ENCODE data around the gene BROX. TPM values are rescaled to one million over a fixed set of nuclear protein-coding genes. Genes with fewer than 3 reads are reported as not detected.
A peak's percentile ranks its signal among the peaks of the same experiment; 100 is the strongest.

Gene BROX
- total and polyA plus RNA-seq, 3 donors from 2014 or later, result 20.8 to 41.3 (median 37.3) TPM

DNA sequence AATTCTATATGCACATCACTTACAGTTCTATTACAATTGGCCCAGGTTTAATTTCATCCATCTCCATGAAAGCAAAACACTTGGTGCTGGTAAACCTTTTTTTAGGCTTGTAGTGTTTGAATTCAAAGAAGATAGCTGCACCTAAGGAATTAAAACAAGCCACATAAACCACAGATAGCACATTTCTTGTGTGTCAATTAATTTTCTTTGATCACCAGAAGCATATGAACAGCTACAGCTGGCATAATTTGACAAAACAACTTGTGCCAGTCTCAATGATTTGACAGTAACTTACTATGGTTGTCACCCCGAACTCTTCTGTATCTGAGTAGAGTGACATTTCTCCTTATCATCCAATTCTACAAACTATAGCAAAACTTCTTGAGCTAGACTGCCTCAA, 42.3 kb upstream of the BROX start:
- TF ChIP-seq, protein P1, sequence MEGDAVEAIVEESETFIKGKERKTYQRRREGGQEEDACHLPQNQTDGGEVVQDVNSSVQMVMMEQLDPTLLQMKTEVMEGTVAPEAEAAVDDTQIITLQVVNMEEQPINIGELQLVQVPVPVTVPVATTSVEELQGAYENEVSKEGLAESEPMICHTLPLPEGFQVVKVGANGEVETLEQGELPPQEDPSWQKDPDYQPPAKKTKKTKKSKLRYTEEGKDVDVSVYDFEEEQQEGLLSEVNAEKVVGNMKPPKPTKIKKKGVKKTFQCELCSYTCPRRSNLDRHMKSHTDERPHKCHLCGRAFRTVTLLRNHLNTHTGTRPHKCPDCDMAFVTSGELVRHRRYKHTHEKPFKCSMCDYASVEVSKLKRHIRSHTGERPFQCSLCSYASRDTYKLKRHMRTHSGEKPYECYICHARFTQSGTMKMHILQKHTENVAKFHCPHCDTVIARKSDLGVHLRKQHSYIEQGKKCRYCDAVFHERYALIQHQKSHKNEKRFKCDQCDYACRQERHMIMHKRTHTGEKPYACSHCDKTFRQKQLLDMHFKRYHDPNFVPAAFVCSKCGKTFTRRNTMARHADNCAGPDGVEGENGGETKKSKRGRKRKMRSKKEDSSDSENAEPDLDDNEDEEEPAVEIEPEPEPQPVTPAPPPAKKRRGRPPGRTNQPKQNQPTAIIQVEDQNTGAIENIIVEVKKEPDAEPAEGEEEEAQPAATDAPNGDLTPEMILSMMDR (IDR thresholded peaks at IDR 0.05), result no peak
- TF ChIP-seq POLR2A (IDR thresholded peaks at IDR 0.05), result no peak
- 92 to 94% methylated on average over 1 of the region's 1 CpG for WGBS, 2 donors
- DNase-seq, result no peak
- Histone ChIP-seq H3K27ac (no peak overlapping the region), H3K4me3 (no peak overlapping the region), H3K9me3 (no peaks in the 10 kb centered on the region), H3K36me3 (ENCODE audit: low read depth, missing control alignments) (no peaks in the 10 kb centered on the region), H3K4me1 (no peaks in the 10 kb centered on the region), H3K27me3 (no peaks in the 10 kb centered on the region)
- intact Hi-C loops (cut with DNase I; ENCODE audit: low total_unique reads), result no loop called here

DNA sequence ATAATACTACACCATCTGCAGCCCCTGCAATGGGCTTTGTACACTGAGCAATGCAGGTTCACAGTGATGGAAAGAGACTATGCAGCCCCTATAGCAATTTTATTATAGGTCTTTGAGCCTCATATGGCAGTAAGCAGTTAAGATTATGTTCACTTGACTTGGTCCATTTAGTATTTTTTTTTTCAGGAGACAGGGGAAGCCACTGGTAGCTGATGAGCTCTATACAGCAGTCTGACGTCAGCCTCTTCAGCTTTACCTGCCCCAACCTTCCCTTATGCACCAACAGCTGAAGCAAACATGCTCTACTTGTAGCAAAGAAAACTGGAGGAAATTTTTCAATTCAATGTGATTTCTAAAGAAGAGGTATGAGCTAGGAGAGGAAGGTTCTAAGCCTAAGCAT, 32.3 kb upstream of the BROX start:
- H3K9me3 ChIP-seq, result no peaks in the 10 kb centered on the region
- H3K4me1 ChIP-seq, result no peaks in the 10 kb centered on the region
- H3K27ac ChIP-seq, result no peak overlapping the region
- no peak overlapping the region for H3K4me3 ChIP-seq
- intact Hi-C loops (cut with DNase I; ENCODE audit: low total_unique reads), result no loop called here
- DNase-seq, result no peak
- TF ChIP-seq POLR2A (IDR thresholded peaks at IDR 0.05), result no peak
- TF ChIP-seq, protein P1 (IDR thresholded peaks at IDR 0.05), result no peak
- H3K36me3 ChIP-seq (ENCODE audit: low read depth, missing control alignments), result no peaks in the 10 kb centered on the region
- no peaks in the 10 kb centered on the region for H3K27me3 ChIP-seq
- WGBS, 2 donors, result 86% methylated on average over 1 of the region's 1 CpG

DNA sequence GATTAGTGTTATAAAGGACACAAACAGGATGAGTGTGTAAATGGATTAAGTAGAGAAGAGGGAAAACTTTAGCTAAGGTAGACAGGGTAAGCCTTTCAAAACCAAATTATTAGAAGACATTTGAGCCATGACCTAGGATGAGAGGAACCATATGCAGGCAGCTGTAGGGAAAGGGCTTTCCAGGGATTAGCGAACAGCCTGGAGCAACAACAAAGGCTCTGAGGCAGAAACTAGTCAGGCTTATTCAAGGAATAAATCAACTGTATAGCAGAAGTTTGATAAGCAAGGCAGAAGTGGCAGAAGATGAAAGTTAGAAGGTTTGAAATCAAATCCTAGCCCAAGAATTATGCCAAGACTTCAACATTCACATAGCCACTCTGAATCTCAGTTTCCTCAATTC, 21.3 kb upstream of the BROX start:
- no peak for DNase-seq
- H3K4me1 ChIP-seq, result peaks cover 3% of the 10 kb centered on the region
- no peak overlapping the region for H3K4me3 ChIP-seq
- no peaks in the 10 kb centered on the region for H3K27me3 ChIP-seq
- no peaks in the 10 kb centered on the region for H3K36me3 ChIP-seq (ENCODE audit: low read depth, missing control alignments)
- H3K27ac ChIP-seq, result peak overlapping the region in 1 of 2 donors; percentile 40
- intact Hi-C loops (cut with DNase I; ENCODE audit: low total_unique reads), result no loop called here
- TF ChIP-seq, protein P1 (IDR thresholded peaks at IDR 0.05), result no peak
- no peak for TF ChIP-seq POLR2A (IDR thresholded peaks at IDR 0.05)
- no peaks in the 10 kb centered on the region for H3K9me3 ChIP-seq
- 95 to 100% methylated on average over 1 of the region's 1 CpG for WGBS, 2 donors

DNA sequence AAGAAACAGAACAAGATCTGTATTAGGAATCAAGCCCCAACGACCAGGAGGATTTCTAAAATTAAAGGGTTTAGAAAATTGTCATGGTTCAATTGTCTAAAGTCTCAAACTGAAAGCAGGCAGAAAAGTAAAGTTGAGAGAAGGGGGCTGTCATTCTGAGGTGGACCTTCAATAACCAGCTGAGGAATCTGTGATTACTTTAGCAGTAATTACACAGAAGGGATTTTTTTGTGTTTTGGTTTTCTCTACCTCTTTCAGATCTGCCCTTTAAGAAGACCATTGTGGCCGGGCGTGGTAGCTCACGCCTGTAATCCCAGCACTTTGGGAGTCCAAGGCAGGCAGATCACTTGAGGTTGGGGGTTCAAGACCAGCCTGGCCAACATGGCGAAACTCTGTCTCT, 17.4 kb upstream of the BROX start:
- no peak overlapping the region for H3K4me3 ChIP-seq
- TF ChIP-seq POLR2A (IDR thresholded peaks at IDR 0.05), result no peak
- TF ChIP-seq, protein P1 (IDR thresholded peaks at IDR 0.05), result no peak
- no peak for DNase-seq
- no peaks in the 10 kb centered on the region for H3K9me3 ChIP-seq
- intact Hi-C loops (cut with DNase I; ENCODE audit: low total_unique reads), result no loop called here
- H3K27me3 ChIP-seq, result no peaks in the 10 kb centered on the region
- WGBS, 2 donors, result 85 to 93% methylated on average over 5 of the region's 5 CpGs
- peaks cover 3% of the 10 kb centered on the region for H3K4me1 ChIP-seq
- H3K27ac ChIP-seq, result no peak overlapping the region
- no peaks in the 10 kb centered on the region for H3K36me3 ChIP-seq (ENCODE audit: low read depth, missing control alignments)

DNA sequence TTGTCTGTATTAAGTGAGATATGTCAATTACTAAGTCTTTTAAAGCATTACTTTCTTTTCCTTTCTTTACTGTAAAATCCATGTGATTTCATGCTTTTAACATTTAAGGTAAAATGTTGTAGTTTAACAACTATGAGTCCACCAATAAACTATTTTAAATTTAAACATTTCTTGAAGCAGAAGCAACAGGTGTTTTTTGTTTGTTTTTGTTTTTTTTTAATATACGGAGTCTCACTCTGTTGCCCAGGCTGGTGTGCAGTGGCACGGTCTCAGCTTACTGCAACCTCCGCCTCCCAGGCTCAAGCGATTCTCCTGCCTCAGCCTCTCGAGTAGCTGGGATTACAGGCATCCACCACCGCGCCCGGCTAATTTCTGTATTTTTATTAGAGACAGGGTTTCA, 15.6 kb upstream of the BROX start:
- H3K36me3 ChIP-seq (ENCODE audit: low read depth, missing control alignments), result no peaks in the 10 kb centered on the region
- 91 to 93% methylated on average over 8 of the region's 8 CpGs for WGBS, 2 donors

More for the DNA sequence above, 15.6 kb upstream of the BROX start:
- Histone ChIP-seq H3K27ac (no peak overlapping the region), H3K4me3 (no peak overlapping the region), H3K4me1 (peaks cover 3% of the 10 kb centered on the region), H3K27me3 (no peaks in the 10 kb centered on the region), H3K9me3 (no peaks in the 10 kb centered on the region)
- intact Hi-C loops (cut with DNase I; ENCODE audit: low total_unique reads), result no loop called here
- DNase-seq, result no peak
- TF ChIP-seq, protein P1 (IDR thresholded peaks at IDR 0.05), result no peak
- TF ChIP-seq POLR2A (IDR thresholded peaks at IDR 0.05), result no peak

Measured in testis (tissue), 3 donors.